ENCODE data around the gene BTF3. TPM values are rescaled to one million over a fixed set of nuclear protein-coding genes. Genes with fewer than 3 reads are reported as not detected.

BTF3 gene
- polyA plus RNA-seq (2012; ENCODE audit: insufficient read length, low read depth) = 886 TPM

GRCh38 chr5:73498057-73498992 is at the start of gene BTF3:
Gene BTF3, plus strand, starts transcription at chr5:73498442. Its CDS starts 226 bp downstream, at chr5:73498668.
- peak; percentile 76 for TF ChIP-seq TAF1 (IDR thresholded peaks at IDR 0.05; ENCODE audit: borderline replicate concordance, insufficient read depth, low read length)
- 0 out of 4 replicates have a peak, but pooled peaks of 1 of the 2 experiments have one; percentile 7 for TF ChIP-seq REST (IDR thresholded peaks at IDR 0.05; ENCODE audit: insufficient read depth in 1 of 2, low read depth in 2 of 2, low read length in 2 of 2)
- peak; percentile 92 for TF ChIP-seq POLR2AphosphoS5 (IDR thresholded peaks at IDR 0.05; ENCODE audit: low read depth, low read length)
- peak; percentile 27 for TF ChIP-seq FOXP2 (optimal IDR thresholded peaks at IDR 0.05; ENCODE audit: borderline replicate concordance, extremely low read depth, extremely low read length, insufficient read depth)
- TF ChIP-seq SIN3A (IDR thresholded peaks at IDR 0.05; ENCODE audit: borderline replicate concordance, insufficient read depth, low read length) = no peak

DNA sequence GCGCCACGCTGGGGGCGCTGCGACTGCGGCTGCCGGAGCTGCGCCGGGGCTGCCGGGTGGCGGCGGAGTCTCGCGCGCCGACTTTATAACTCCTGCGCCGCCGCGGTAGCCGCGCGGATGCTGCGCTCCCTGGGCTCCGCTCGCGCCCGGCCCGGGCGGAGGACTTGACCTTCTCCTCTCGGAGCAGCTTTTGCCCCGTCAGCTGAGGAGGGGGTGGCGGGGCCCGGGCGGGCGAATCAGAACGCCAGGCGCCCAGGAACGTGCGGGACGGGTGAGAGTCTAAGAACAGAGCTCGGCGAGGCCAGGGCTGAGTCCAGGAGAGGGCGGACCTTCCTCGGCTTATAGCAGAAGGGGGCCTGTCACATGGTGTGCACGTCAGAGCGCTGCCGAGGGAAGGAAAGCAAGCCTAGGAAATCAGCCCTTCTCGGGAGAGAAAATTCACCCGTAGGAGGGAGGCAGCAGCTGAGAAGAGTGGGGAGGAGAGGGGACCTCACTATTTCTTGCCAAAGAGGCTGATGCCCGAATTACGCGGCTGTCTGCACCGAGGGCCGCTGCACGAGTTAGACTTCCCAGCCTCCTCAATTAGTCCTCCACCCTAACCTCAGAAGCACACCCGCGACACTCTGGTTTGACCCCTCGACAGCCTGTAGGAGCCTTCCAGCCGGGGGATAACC is 49.6 kb upstream of the BTF3 start, which contains the start of gene FOXD1:
Gene FOXD1 (minus strand): TSS at position 315 of the 674 bp plus-strand sequence. CDS start 415 bp downstream, outside the sequence.
- TF ChIP-seq TAF1 (IDR thresholded peaks at IDR 0.05; ENCODE audit: borderline replicate concordance, insufficient read depth, low read length) (peak; percentile 76; the same call in 1 of the 2 replicates), FOXP2 (optimal IDR thresholded peaks at IDR 0.05; ENCODE audit: borderline replicate concordance, extremely low read depth, extremely low read length, insufficient read depth) (peak; percentile 10), REST (IDR thresholded peaks at IDR 0.05; ENCODE audit: insufficient read depth in 1 of 2, low read depth in 2 of 2, low read length in 2 of 2) (0 out of 4 replicates have a peak, but pooled peaks of 1 of the 2 experiments have one; percentile 21), SIN3A (IDR thresholded peaks at IDR 0.05; ENCODE audit: borderline replicate concordance, insufficient read depth, low read length) (no peak), POLR2AphosphoS5 (IDR thresholded peaks at IDR 0.05; ENCODE audit: low read depth, low read length) (peak; percentile 96)

- no peak for TF ChIP-seq TAF1 (IDR thresholded peaks at IDR 0.05; ENCODE audit: borderline replicate concordance, insufficient read depth, low read length)
- no peak for TF ChIP-seq FOXP2 (optimal IDR thresholded peaks at IDR 0.05; ENCODE audit: borderline replicate concordance, extremely low read depth, extremely low read length, insufficient read depth)
- TF ChIP-seq POLR2AphosphoS5 (IDR thresholded peaks at IDR 0.05; ENCODE audit: low read depth, low read length) = no peak
- no peak for TF ChIP-seq REST (IDR thresholded peaks at IDR 0.05; ENCODE audit: insufficient read depth in 1 of 2, low read depth in 2 of 2, low read length in 2 of 2)
- no peak for TF ChIP-seq SIN3A (IDR thresholded peaks at IDR 0.05; ENCODE audit: borderline replicate concordance, insufficient read depth, low read length)
Observed at GRCh38 chr5:73450137-73450536, 48.1 kb upstream of the BTF3 start.

- TF ChIP-seq TAF1 (IDR thresholded peaks at IDR 0.05; ENCODE audit: borderline replicate concordance, insufficient read depth, low read length) = no peak
Observed at GRCh38 chr5:73450672-73451223, 47.5 kb upstream of the BTF3 start.
